ENCODE data around the gene ADAMTSL5.
"Not testable (repeated sequence)": the region's sequence is repeated elsewhere in the genome, so short reads cannot be mapped to it uniquely, and the experiment has no call there.

ADAMTSL5 gene

GRCh38 chr19:1533510-1534150 is 20.8 kb upstream of the ADAMTSL5 start:
- H3K9ac ChIP-seq (ENCODE audit: insufficient read length): no peak overlapping the region
- no peak overlapping the region for H3K4me3 ChIP-seq
- DNase-seq (ENCODE audit: low read depth, low spot score): no peak
- TF ChIP-seq FOXP2 (optimal IDR thresholded peaks at IDR 0.05; ENCODE audit: control extremely low read depth, extremely low read length, insufficient read depth) (no peak), POLR2AphosphoS5 (IDR thresholded peaks at IDR 0.05; ENCODE audit: borderline replicate concordance, low read depth, low read length) (no peak), EZH2 (IDR thresholded peaks at IDR 0.05) (no peak)
- no peaks in the 10 kb centered on the region for H3K9me3 ChIP-seq (ENCODE audit: low read depth, low read length)
- H3K36me3 ChIP-seq (ENCODE audit: insufficient read depth, low read length): no peaks in the 10 kb centered on the region
- H3K27ac ChIP-seq: no peak overlapping the region

GRCh38 chr19:1532003-1532402 is 19.2 kb upstream of the ADAMTSL5 start:
- H3K9me3 ChIP-seq (ENCODE audit: low read depth, low read length): no peaks in the 10 kb centered on the region
- no peak overlapping the region for H3K9ac ChIP-seq (ENCODE audit: insufficient read length)
- H3K27ac ChIP-seq: no peak overlapping the region
- TF ChIP-seq FOXP2 (optimal IDR thresholded peaks at IDR 0.05; ENCODE audit: control extremely low read depth, extremely low read length, insufficient read depth): no peak
- TF ChIP-seq EZH2 (IDR thresholded peaks at IDR 0.05): no peak
- no peak for TF ChIP-seq POLR2AphosphoS5 (IDR thresholded peaks at IDR 0.05; ENCODE audit: borderline replicate concordance, low read depth, low read length)
- DNase-seq (ENCODE audit: low read depth, low spot score): no peak
- H3K36me3 ChIP-seq (ENCODE audit: insufficient read depth, low read length): no peaks in the 10 kb centered on the region
- no peak overlapping the region for H3K4me3 ChIP-seq

GRCh38 chr19:1531587-1531986 is 18.8 kb upstream of the ADAMTSL5 start:
- Histone ChIP-seq H3K9ac (ENCODE audit: insufficient read length) (no peak overlapping the region), H3K9me3 (ENCODE audit: low read depth, low read length) (no peaks in the 10 kb centered on the region), H3K4me3 (no peak overlapping the region), H3K27ac (no peak overlapping the region), H3K36me3 (ENCODE audit: insufficient read depth, low read length) (no peaks in the 10 kb centered on the region)
- DNase-seq (ENCODE audit: low read depth, low spot score): no peak
- TF ChIP-seq POLR2AphosphoS5 (IDR thresholded peaks at IDR 0.05; ENCODE audit: borderline replicate concordance, low read depth, low read length) (no peak), FOXP2 (optimal IDR thresholded peaks at IDR 0.05; ENCODE audit: control extremely low read depth, extremely low read length, insufficient read depth) (no peak), EZH2 (IDR thresholded peaks at IDR 0.05) (no peak)

- not testable (repeated sequence) for H3K9me3 ChIP-seq (ENCODE audit: low read depth, low read length); DNase-seq (ENCODE audit: low read depth, low spot score); H3K9ac ChIP-seq (ENCODE audit: insufficient read length)
Measured at GRCh38 chr19:1530856-1531255, 18.0 kb upstream of the ADAMTSL5 start.

GRCh38 chr19:1529430-1529816 is 16.6 kb upstream of the ADAMTSL5 start:
- H3K36me3 ChIP-seq (ENCODE audit: insufficient read depth, low read length): no peaks in the 10 kb centered on the region
- TF ChIP-seq POLR2AphosphoS5 (IDR thresholded peaks at IDR 0.05; ENCODE audit: borderline replicate concordance, low read depth, low read length) (no peak), EZH2 (IDR thresholded peaks at IDR 0.05) (no peak), FOXP2 (optimal IDR thresholded peaks at IDR 0.05; ENCODE audit: control extremely low read depth, extremely low read length, insufficient read depth) (no peak)
- H3K9me3 ChIP-seq (ENCODE audit: low read depth, low read length): no peaks in the 10 kb centered on the region
- no peak for DNase-seq (ENCODE audit: low read depth, low spot score)
- no peak overlapping the region for H3K9ac ChIP-seq (ENCODE audit: insufficient read length)
- no peak overlapping the region for H3K27ac ChIP-seq
- H3K4me3 ChIP-seq: no peak overlapping the region

More at GRCh38 chr19:1530856-1531255, 18.0 kb upstream of the ADAMTSL5 start:
- H3K36me3 ChIP-seq (ENCODE audit: insufficient read depth, low read length); H3K4me3 ChIP-seq; H3K27ac ChIP-seq: not testable (repeated sequence)

DNA sequence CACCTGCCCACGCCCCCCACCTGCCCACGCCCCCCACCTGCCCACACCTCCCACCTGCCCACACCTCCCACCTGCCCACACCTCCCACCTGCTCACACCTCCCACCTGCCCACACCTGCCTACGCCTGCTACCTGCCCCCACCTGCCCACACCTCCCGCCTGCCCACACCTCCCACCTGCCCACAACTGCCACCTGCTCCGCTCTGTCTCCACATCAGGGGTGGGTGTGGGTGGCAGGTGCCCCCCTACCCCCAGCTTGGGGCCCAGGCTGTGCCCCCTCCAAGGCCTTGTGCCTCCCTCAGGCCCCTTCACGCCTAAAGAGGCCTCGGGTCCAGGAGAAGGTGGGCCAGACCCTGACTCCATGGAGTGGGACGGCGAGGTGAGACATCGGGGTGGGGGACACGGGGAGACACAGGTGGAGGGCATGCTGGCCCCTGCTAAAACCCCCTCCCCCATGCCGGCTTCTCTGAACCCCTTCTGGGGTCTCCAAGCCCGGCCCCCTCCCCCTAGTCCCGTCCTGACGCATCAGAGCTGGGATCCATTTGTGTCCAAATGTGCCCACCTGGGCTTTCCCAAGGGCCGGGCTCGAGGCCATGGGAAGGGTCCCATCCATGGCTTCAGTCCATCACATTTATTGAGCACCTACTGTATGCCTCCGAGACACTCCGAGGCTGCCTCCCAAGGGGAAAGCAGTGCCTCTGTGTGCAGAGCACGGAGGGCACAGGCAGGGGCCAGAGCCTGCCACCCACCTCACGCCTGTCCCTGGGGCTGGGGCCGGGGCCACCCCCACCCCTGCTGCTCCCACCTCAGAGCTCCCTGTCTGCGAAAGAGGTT is 16.0 kb upstream of the ADAMTSL5 start:
- TF ChIP-seq EZH2 (IDR thresholded peaks at IDR 0.05): no peak
- no peak for TF ChIP-seq POLR2AphosphoS5 (IDR thresholded peaks at IDR 0.05; ENCODE audit: borderline replicate concordance, low read depth, low read length)
- TF ChIP-seq FOXP2 (optimal IDR thresholded peaks at IDR 0.05; ENCODE audit: control extremely low read depth, extremely low read length, insufficient read depth): no peak
- H3K9me3 ChIP-seq (ENCODE audit: low read depth, low read length): no peaks in the 10 kb centered on the region
- H3K4me3 ChIP-seq: no peak overlapping the region
- H3K9ac ChIP-seq (ENCODE audit: insufficient read length): no peak overlapping the region
- no peaks in the 10 kb centered on the region for H3K36me3 ChIP-seq (ENCODE audit: insufficient read depth, low read length)
- no peak overlapping the region for H3K27ac ChIP-seq
- DNase-seq (ENCODE audit: low read depth, low spot score): no peak

- DNase-seq (ENCODE audit: low read depth, low spot score): no peak
- no peak overlapping the region for H3K4me3 ChIP-seq
- H3K36me3 ChIP-seq (ENCODE audit: insufficient read depth, low read length): no peaks in the 10 kb centered on the region
- TF ChIP-seq EZH2 (IDR thresholded peaks at IDR 0.05): no peak
- no peak for TF ChIP-seq POLR2AphosphoS5 (IDR thresholded peaks at IDR 0.05; ENCODE audit: borderline replicate concordance, low read depth, low read length)
- no peak for TF ChIP-seq FOXP2 (optimal IDR thresholded peaks at IDR 0.05; ENCODE audit: control extremely low read depth, extremely low read length, insufficient read depth)
- no peaks in the 10 kb centered on the region for H3K9me3 ChIP-seq (ENCODE audit: low read depth, low read length)
- no peak overlapping the region for H3K9ac ChIP-seq (ENCODE audit: insufficient read length)
- no peak overlapping the region for H3K27ac ChIP-seq
Measured at GRCh38 chr19:1527650-1528309, 15.0 kb upstream of the ADAMTSL5 start.

- TF ChIP-seq FOXP2 (optimal IDR thresholded peaks at IDR 0.05; ENCODE audit: control extremely low read depth, extremely low read length, insufficient read depth) (no peak), EZH2 (IDR thresholded peaks at IDR 0.05) (no peak)
- H3K4me3 ChIP-seq: no peak overlapping the region
- H3K9me3 ChIP-seq (ENCODE audit: low read depth, low read length): no peaks in the 10 kb centered on the region
- DNase-seq (ENCODE audit: low read depth, low spot score): no peak
- H3K9ac ChIP-seq (ENCODE audit: insufficient read length): no peak overlapping the region
- no peak overlapping the region for H3K27ac ChIP-seq
- no peaks in the 10 kb centered on the region for H3K36me3 ChIP-seq (ENCODE audit: insufficient read depth, low read length)
Measured at GRCh38 chr19:1526979-1527649, 14.3 kb upstream of the ADAMTSL5 start.

Measured in SK-N-MC (cell line).